H9 (cell line): ENCODE results near the gene CCDC148. TPM values are rescaled to one million over a fixed set of nuclear protein-coding genes. Genes with fewer than 3 reads are reported as not detected.

Source experiments
- DNase-seq: peaks from one replicate; pipeline ENCODE4 v3.0.0-alpha.2; 2017
- H2AFZ ChIP-seq: one replicate; pipeline ENCODE4 v1.6.1; 2013; ENCODE audit warnings: mild to moderate bottlenecking, low read length, control low read depth, moderate library complexity
- H2AK5ac ChIP-seq: 2 replicates; pipeline ENCODE4 v1.6.1; 2013; ENCODE audit warnings: low read length, control low read depth, mixed read lengths; ENCODE audit not compliant: insufficient read length
- H2BK120ac ChIP-seq: one replicate; pipeline ENCODE4 v1.6.1; 2013; ENCODE audit warnings: low read depth, mild to moderate bottlenecking, low read length, control low read depth, inconsistent platforms; ENCODE audit not compliant: poor library complexity, severe bottlenecking
- H2BK12ac ChIP-seq: 2 replicates; pipeline ENCODE4 v1.6.1; 2013; ENCODE audit warnings: low read length, control low read depth, mixed read lengths, low read depth; ENCODE audit not compliant: insufficient read length
- H2BK15ac ChIP-seq: 2 replicates; pipeline ENCODE4 v1.6.1; 2013; ENCODE audit warnings: low read depth, low read length, control low read depth
- H2BK20ac ChIP-seq: one replicate; pipeline ENCODE4 v1.6.1; 2013; ENCODE audit warnings: low read depth, mild to moderate bottlenecking, low read length, control low read depth, inconsistent platforms; ENCODE audit not compliant: poor library complexity, severe bottlenecking
- H2BK5ac ChIP-seq: 2 replicates; pipeline ENCODE4 v1.6.1; 2013; ENCODE audit warnings: low read length, control low read depth, mixed read lengths; ENCODE audit not compliant: insufficient read length
- H3K14ac ChIP-seq: 2 replicates; pipeline ENCODE4 v1.6.1; 2013; ENCODE audit warnings: low read length, control low read depth; ENCODE audit not compliant: insufficient read depth
- H3K18ac ChIP-seq: 2 replicates; pipeline ENCODE4 v1.6.1; 2013; ENCODE audit warnings: low read depth, mild to moderate bottlenecking, mixed read lengths, low read length, control low read depth; ENCODE audit not compliant: insufficient read length
- H3K23ac ChIP-seq: 2 replicates; pipeline ENCODE4 v1.6.1; 2013; ENCODE audit warnings: low read length, control low read depth, mixed read lengths, low read depth; ENCODE audit not compliant: insufficient read length
- H3K23me2 ChIP-seq: 2 replicates; pipeline ENCODE4 v1.6.1; 2013; ENCODE audit warnings: low read depth, mild to moderate bottlenecking, mixed read lengths, low read length, control low read depth; ENCODE audit not compliant: insufficient read length, poor library complexity, severe bottlenecking
- H3K27ac ChIP-seq: 2 replicates; pipeline ENCODE4 v1.5.1; 2013; ENCODE audit warnings: low read length, control low read depth, mixed read lengths, low read depth; ENCODE audit not compliant: insufficient read length
- H3K27me3 ChIP-seq: 2 replicates; pipeline ENCODE4 v1.6.1; 2013; ENCODE audit warnings: low read length, control low read depth, inconsistent platforms; ENCODE audit not compliant: insufficient read depth
- H3K4ac ChIP-seq: 2 replicates; pipeline ENCODE4 v1.6.1; 2013; ENCODE audit warnings: low read depth, mild to moderate bottlenecking, control low read depth, inconsistent platforms, low read length, moderate library complexity
- H3K4me1 ChIP-seq: 2 replicates; pipeline ENCODE4 v1.6.1; 2013; ENCODE audit warnings: low read length, control low read depth, inconsistent platforms; ENCODE audit not compliant: insufficient read depth
- H3K4me2 ChIP-seq: 2 replicates; pipeline ENCODE4 v1.6.1; 2013; ENCODE audit warnings: low read length, control low read depth, mixed read lengths; ENCODE audit not compliant: insufficient read length, insufficient read depth
- H3K56ac ChIP-seq: 2 replicates; pipeline ENCODE4 v1.6.1; 2013; ENCODE audit warnings: low read depth, mild to moderate bottlenecking, mixed read lengths, low read length, control low read depth; ENCODE audit not compliant: insufficient read length
- H3K79me1 ChIP-seq: 2 replicates; pipeline ENCODE4 v1.6.1; 2013; ENCODE audit warnings: low read depth, mild to moderate bottlenecking, moderate library complexity, low read length, control low read depth, inconsistent platforms; ENCODE audit not compliant: insufficient read depth, poor library complexity, severe bottlenecking
- H3K79me2 ChIP-seq: 2 replicates; pipeline ENCODE4 v1.6.1; 2013; ENCODE audit warnings: low read length, control low read depth, inconsistent platforms; ENCODE audit not compliant: insufficient read depth
- H3K9ac ChIP-seq: 2 replicates; pipeline ENCODE4 v1.6.1; 2013; ENCODE audit warnings: low read length, control low read depth, mixed read lengths; ENCODE audit not compliant: insufficient read length; ENCODE audit errors: extremely low read depth
- H3K9me3 ChIP-seq: one replicate; pipeline ENCODE4 v1.6.1; 2013; ENCODE audit warnings: low read depth, low read length, inconsistent platforms; ENCODE audit not compliant: control insufficient read depth
- H3T11ph ChIP-seq: one replicate; pipeline ENCODE4 v1.6.1; 2013; ENCODE audit warnings: mild to moderate bottlenecking, low read length, control low read depth, inconsistent platforms
- H4K20me1 ChIP-seq: one replicate; pipeline ENCODE4 v1.6.1; 2013; ENCODE audit not compliant: control insufficient read depth, insufficient read length, insufficient read depth
- H4K5ac ChIP-seq: 2 replicates; pipeline ENCODE4 v1.6.1; 2013; ENCODE audit warnings: low read depth, mild to moderate bottlenecking, mixed read lengths, low read length, control low read depth; ENCODE audit not compliant: insufficient read length
- H4K8ac ChIP-seq: replicated peaks from 2 replicates; pipeline ENCODE4 v1.6.1; 2013; ENCODE audit warnings: low read length, control low read depth, mixed read lengths, low read depth; ENCODE audit not compliant: insufficient read length
- H4K91ac ChIP-seq: 2 replicates; pipeline ENCODE4 v1.6.1; 2013; ENCODE audit warnings: low read depth, mild to moderate bottlenecking, moderate library complexity, mixed read lengths, low read length, control low read depth; ENCODE audit not compliant: insufficient read length
- H3K27ac Mint-ChIP-seq, 3 experiments: 2 replicates in 2 of 3; 3 replicates in 1 of 3; pipeline ENCODE4 v1.8.0; 2020 to 2021; ENCODE audit warnings: mixed read lengths in 3 of 3, mild to moderate bottlenecking in 1 of 3, moderate library complexity in 1 of 3
- H3K27me3 Mint-ChIP-seq: 2 replicates; pipeline ENCODE4 v1.8.0; 2021; ENCODE audit warnings: low read depth, mild to moderate bottlenecking, moderate library complexity, mixed read lengths
- H3K36me3 Mint-ChIP-seq, 3 experiments: 2 replicates in 2 of 3; 3 replicates in 1 of 3; pipeline ENCODE4 v1.8.0; 2020 to 2021; ENCODE audit warnings: low read depth in 3 of 3, mixed read lengths in 3 of 3; ENCODE audit not compliant: insufficient read depth in 1 of 3
- H3K4me1 Mint-ChIP-seq, 2 experiments: 2 replicates each; pipeline ENCODE4 v1.8.0; 2020; ENCODE audit warnings: mixed read lengths in 2 of 2
- H3K4me3 Mint-ChIP-seq, 2 experiments: 2 replicates in 1 of 2; 3 replicates in 1 of 2; pipeline ENCODE4 v1.8.0; 2020 to 2021; ENCODE audit warnings: mild to moderate bottlenecking in 2 of 2, mixed read lengths in 2 of 2, moderate library complexity in 1 of 2
- H3K9me3 Mint-ChIP-seq, 2 experiments: 2 replicates in 1 of 2; 3 replicates in 1 of 2; pipeline ENCODE4 v1.8.0; 2020; ENCODE audit warnings: mild to moderate bottlenecking in 2 of 2, mixed read lengths in 2 of 2, moderate library complexity in 1 of 2
- CTCF ChIP-seq: fragments of 200-600 bp; sonication (generic); conservative IDR thresholded peaks from 3 replicates; pipeline ENCODE4 v1.8.0; 2021; ENCODE audit warnings: antibody characterized with exemption, mild to moderate bottlenecking
- WGBS: extraction: QIAGEN DNeasy Blood & Tissue Kit; methylation state at CpG from one replicate; pipeline ENCODE4 v1.1.7; 2013; ENCODE audit warnings: missing lambda C conversion rate, low lambda C conversion rate, mixed read lengths; ENCODE audit not compliant: insufficient read length; ENCODE audit errors: extremely low coverage; 5-methylcytosine and 5-hydroxymethylcytosine counted together
- total RNA-seq: library from RNA; stranded (reverse); gene quantifications from 2 replicates; pipeline ENCODE4 v1.2.1, GENCODE V29; 2021

The CCDC148 gene
- total RNA-seq, 1 experiment from 2014 or later: 1.5 TPM

DNA sequence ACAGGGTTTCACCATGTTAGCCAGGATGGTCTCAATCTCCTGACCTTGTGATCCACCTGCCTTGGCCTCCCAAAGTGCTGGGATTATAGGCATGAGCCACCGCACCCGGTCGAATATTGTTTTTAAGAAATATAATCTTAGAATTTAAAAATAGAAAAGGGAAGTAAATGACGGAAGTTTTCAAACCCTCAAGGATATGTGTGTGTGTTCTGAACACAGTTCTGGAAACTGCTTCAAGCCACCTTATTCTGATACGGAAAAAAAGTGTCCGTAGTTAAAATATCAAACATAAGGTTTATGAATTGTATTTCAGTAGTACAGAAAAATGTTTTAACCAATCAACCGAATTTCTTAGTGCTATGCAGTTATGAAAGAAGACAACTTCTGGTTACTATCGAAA lies 239.0 kb downstream of the CCDC148 start:
- Mint-ChIP-seq H3K9me3 (no peaks in the 10 kb centered on the region), H3K4me3 (no peak overlapping the region), H3K4me1 (peaks cover 15% of the 10 kb centered on the region in 2 experiments), H3K36me3 (peaks cover 0 to under 1% (median 0%) of the 10 kb centered on the region in 3 experiments; a peak in 1 of 7 replicates), H3K27me3 (no peaks in the 10 kb centered on the region), H3K27ac (no peak overlapping the region)
- DNase-seq: no peak
- H2AFZ ChIP-seq: no peak overlapping the region
- H3T11ph ChIP-seq: no peak overlapping the region
- no peaks in the 10 kb centered on the region for H3K79me2 ChIP-seq
- H3K9ac ChIP-seq: no peak overlapping the region
- no peaks in the 10 kb centered on the region for H4K20me1 ChIP-seq
- H3K23me2 ChIP-seq: no peaks in the 10 kb centered on the region
- WGBS: no CpG with 5 or more reads among the region's 8 CpGs
- no peak overlapping the region for H2AK5ac ChIP-seq
- H3K4me1 ChIP-seq: peaks cover 3% of the 10 kb centered on the region; the same call in 1 of the 2 replicates
- H3K9me3 ChIP-seq: no peaks in the 10 kb centered on the region
- H2BK5ac ChIP-seq: no peak overlapping the region
- H3K23ac ChIP-seq: no peak overlapping the region
- H2BK12ac ChIP-seq: no peak overlapping the region
- no peaks in the 10 kb centered on the region for H3K79me1 ChIP-seq
- H2BK15ac ChIP-seq: no peak overlapping the region
- H4K91ac ChIP-seq: no peak overlapping the region
- no peak overlapping the region for H2BK120ac ChIP-seq
- H3K4me2 ChIP-seq: no peak overlapping the region
- no peak overlapping the region for H3K14ac ChIP-seq
- no peak overlapping the region for H4K5ac ChIP-seq
- H4K8ac ChIP-seq: no peak overlapping the region
- no peak overlapping the region for H2BK20ac ChIP-seq
- TF ChIP-seq CTCF: no peak
- no peak overlapping the region for H3K27ac ChIP-seq
- no peaks in the 10 kb centered on the region for H3K27me3 ChIP-seq
- no peak overlapping the region for H3K18ac ChIP-seq
- H3K56ac ChIP-seq: no peak overlapping the region
- no peak overlapping the region for H3K4ac ChIP-seq
